HL-60/S4 treated with retinoic acid at 250 ng/mL for 4 days and 3 days (cell line): Measurements from ENCODE around the gene ZXDC.

ENCODE experiments used
- in situ Hi-C: fragments of 300-500 bp; cut with MboI; formaldehyde crosslinking; loops from 2 replicates; pipeline ENCODE4 v1.7.0; 2022; ENCODE audit warnings: low sequenced_read_pairs

Gene ZXDC, protein sequence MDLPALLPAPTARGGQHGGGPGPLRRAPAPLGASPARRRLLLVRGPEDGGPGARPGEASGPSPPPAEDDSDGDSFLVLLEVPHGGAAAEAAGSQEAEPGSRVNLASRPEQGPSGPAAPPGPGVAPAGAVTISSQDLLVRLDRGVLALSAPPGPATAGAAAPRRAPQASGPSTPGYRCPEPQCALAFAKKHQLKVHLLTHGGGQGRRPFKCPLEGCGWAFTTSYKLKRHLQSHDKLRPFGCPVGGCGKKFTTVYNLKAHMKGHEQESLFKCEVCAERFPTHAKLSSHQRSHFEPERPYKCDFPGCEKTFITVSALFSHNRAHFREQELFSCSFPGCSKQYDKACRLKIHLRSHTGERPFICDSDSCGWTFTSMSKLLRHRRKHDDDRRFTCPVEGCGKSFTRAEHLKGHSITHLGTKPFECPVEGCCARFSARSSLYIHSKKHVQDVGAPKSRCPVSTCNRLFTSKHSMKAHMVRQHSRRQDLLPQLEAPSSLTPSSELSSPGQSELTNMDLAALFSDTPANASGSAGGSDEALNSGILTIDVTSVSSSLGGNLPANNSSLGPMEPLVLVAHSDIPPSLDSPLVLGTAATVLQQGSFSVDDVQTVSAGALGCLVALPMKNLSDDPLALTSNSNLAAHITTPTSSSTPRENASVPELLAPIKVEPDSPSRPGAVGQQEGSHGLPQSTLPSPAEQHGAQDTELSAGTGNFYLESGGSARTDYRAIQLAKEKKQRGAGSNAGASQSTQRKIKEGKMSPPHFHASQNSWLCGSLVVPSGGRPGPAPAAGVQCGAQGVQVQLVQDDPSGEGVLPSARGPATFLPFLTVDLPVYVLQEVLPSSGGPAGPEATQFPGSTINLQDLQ

DNA sequence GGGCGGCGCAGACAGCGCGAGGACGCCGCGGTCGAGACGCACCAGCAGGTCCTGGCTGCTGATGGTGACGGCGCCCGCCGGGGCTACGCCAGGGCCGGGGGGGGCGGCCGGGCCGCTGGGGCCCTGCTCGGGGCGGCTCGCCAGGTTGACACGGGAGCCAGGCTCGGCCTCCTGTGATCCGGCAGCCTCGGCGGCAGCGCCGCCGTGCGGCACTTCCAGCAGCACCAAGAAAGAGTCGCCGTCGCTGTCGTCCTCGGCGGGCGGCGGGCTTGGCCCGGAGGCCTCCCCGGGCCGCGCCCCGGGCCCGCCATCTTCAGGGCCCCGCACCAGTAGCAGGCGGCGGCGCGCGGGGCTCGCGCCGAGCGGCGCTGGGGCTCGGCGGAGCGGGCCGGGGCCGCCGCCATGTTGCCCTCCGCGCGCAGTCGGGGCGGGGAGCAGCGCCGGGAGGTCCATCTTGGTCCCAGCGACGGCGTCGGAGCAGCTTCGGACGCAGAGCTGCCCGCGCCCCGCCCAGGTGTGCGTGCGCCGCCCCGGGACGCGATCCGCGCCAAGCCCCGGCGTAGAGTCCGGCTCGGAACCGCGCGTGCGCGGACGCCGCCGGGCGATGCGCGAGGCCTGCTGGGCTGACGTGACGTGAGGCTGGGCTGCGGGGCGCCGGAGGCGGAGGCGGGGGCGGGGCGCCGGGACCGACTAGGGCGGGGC lies at the start of gene ZXDC:
ZXDC (minus strand) TSS at position 479 of the 702 bp plus-strand sequence; CDS start at position 453, 26 bp downstream.
- in situ Hi-C loops, result no loop called here

DNA sequence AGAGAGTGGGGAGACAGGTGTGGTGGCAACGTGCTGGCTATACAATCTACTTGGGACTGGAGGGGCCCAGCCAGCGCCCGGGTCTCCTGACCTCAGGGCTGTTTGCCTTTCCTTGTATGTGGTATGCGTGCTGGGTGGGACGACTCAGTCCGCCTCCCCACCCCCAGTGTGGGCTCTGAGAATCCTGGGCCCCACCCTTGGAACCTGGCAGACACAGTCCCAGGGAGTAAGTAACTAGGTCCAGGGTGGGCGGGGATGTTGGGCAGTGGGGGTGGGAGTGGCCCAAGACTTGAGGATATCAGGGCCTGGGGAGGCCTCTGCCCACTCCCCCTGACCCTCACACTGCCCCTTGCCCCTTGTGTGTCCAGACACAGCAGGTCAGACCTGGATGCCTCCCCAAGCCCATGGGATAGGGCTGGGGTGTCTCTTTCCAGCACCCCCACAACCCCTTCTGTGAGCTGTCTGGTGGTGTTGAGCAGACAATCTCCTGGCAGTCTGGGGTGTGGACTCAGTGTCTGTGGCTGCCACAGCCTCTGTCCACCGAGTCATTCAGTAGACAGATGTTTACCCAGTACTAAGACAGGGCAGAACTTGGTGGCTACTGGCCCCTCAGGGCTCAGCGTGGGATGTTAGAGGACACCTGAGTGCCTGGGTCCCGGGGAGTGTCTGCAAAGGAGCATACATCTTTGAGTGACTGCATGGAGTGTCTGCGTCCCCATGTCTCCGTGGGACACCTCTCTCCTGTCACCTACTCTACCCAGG lies 49.6 kb upstream of the ZXDC start:
- in situ Hi-C loops, result no loop called here

DNA sequence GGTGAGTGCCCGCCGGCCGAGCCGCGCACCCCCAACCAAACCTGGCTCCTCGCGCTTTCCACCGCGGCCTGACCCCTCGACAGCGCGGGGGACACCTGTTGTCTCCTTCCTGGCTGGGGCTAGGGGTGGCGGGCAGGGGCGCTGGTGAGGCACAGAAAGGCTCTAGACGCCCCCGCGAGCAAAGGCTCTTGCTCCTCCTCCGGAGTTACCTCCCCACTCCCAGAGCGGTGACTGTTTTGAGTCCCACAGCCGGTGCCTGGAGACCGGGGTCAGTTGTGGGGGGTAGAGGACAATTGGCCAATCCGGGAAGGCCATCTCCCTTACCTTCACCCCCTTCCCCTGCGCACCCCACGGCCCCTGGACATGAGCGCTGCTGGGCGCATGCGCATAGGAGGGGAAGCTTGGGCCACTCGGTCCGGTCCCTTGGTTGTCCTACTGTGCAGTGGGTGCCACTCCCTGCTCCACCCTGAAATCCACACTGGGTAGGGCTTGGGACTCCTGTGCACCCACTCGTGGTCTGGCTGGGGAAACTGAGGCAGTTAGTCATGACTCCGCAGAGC lies 48.8 kb upstream of the ZXDC start:
- in situ Hi-C loops, result no loop called here

DNA sequence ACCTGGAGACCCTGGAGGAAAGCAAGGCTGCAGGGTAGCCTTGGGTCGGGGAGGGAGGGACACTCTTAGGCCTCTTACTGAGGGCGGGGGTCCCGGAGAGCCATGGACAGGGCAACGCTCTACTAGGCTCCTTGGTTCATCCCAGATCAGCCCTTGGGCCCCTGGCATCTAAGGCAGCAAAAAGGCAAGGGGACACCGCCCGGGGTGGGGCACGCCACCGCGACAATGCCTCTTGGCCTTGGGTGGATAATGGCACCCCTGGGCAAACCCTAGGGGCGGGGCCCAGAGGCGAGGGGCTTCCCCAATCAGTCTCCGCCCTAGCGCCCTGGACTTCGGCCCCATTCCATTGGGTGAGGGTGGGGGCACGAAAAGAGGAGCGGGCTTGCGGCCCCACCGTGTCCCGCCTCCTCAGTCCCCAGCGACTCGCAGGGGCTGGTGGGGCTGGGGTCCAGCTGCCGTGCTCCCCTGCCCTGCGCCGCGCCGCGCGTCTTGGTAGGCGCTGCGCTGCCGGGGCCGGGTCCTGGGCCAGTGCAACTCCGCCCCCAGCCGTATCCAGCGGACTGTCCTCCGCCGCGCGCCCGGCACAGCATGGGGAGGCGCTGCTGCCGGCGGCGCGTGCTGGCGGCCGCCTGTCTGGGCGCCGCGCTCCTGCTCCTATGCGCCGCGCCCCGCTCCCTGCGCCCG lies 48.2 kb upstream of the ZXDC start, which contains the start of gene CHST13:
CHST13 (plus strand) TSS at position 411 of the 684 bp plus-strand sequence; CDS start at position 589, 178 bp downstream.
- in situ Hi-C loops, result no loop called here

DNA sequence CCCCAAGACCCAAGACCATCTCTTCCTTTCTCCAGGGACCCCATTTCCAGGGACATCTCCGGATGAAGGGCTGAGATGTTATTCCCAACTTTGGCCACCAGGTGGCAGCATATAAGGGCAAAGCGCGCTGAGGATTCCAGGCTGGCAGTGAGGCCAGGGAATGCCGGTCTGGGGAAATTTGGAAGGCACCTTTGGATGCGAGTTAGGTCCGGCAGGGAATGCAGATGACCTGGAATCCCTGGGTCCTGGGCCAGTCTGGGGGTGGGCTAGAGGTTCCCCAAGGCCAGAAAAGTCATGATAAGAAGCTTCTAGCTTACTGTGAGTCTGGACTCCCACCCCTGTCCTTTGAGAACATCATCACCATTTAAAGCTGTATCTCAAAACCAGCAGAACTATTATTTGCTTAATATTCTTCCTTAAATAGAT lies 46.7 kb upstream of the ZXDC start:
- in situ Hi-C loops, result no loop called here

DNA sequence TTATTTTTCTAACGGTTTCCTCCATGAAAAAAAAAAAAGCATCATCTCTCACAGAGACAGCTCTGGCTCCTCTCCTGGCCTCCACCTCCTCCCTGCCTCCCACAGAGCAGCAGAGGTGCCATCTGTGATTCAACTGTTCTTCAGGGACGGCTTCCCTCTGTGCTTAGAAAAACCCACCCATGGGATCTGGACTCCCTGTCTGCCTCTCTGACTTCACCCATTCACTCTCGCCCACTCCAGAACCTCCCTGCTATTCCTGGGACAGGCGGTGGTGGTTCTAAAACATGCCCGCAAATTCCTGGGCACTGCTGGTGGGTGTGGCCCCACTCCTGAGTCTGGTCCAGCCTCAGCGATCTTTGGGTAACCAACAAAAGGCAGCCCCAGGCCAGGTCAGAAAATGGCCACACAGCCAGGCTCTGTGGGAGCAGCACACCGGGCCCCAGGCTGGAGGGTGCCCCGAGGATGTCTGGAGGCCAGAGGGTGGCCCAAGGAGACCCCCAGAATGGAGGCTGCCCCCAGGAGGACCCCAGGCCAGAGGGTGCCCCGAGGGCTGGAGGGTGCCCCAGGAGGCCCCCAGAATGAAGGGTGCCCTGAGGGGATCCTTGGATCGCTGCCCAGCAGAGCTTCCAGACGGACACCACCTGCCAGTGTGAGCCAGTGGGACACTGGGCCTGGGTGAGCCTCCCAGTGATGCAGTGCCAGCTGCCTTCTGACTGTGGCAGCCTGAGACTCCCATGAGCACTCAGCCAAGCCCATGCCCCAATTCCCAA lies 45.6 kb upstream of the ZXDC start:
- in situ Hi-C loops, result no loop called here

DNA sequence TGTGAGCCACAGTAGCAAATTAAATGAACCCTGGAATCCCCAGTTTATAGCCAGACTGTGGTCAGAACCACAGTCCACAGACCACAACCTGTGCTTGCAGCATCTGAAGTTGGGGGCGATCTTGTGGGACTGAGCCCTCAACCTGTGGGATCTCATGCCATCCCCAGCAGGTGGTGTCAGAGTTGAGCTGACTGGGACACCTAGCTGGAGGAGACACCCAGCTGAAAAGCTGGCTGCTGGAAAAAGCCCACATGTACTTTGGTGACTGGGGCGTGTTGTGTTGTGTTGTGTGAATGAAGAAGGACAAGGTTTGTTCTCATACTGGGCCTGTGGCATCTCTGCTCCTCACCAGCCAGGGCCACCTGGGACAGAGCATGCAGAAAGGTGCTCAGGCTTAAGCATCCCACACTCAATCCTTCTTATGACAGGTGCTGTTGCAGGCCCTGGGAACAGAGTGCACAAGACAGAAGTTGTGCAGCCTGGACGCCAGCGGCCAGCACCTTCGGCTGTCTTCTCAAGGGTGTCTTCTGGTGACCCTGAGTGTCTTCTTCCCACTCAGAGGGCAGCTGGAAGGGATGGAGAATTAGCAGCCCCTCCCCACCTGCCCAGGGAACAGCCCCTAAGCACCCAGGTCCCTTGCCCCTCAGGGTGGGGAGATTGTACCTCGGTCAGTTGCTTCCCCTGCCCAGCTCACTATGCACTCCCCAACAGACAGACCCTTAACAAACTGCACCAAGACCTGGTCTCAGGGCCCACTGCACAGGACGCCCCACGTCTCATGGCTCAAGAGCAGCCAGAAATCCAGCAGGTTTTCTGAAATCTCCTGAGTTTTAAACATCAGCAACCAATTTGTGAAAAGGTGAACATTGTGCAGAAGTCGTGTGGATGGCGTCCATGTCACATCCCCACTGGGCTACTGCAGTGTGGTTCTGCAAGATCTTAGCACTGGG lies 44.1 kb upstream of the ZXDC start:
- in situ Hi-C loops, result no loop called here

DNA sequence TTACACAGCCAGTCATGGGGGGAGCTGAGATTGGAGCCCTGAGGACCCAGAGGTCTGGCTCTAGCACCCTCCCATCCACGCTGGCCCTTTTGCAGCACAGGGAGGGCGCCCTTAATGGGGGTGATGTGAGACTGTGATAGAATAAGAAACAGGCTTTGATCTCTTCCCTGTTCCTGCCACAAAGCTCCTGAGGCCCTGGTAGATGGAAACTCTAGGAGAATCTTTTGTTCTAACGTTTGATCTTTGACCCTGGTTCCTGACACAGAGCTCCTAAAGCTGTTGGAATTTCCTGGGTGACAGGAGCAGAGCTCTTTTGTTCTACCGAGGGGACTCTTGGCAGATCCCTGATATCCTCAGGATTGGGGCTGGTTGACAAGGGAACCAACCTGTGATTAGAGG lies 43.1 kb upstream of the ZXDC start:
- in situ Hi-C loops, result no loop called here

DNA sequence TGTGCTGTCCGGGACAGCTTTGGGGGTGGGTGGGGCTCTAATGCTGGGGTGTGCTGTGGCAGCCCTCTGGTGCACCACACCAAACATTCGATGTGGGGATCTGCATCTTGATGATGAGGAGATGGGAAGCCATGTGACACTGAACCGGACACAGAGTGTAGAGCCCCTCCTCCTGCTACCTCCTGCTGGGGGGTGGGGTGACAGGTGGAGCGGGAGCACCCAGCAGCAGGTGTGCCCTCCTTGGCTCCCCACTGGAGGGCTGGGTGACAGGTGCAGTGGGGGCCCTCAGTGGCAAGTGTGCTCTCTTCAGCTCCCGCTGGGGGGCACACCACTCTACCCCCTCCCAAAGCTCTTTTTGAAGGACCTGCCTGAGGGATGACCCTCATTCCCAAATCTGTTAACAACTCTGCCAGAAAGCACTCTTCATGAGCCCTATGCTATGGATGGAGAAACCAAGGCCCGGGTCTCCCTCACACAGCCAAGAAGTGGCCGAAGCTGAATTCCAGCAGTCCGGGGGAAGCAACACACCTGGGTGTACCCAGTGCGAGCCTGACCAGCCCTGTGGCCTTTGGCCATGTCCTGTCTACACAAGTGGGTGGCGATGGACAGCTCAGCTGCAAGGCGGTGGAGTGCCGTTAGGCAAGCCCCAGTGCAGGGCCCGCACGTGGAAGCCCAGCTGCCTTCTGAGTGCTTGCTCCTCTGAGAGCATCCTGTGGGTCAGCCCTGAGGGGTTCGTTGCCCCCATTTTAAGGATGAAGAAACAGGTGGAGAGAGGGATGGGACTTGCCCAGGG lies 42.5 kb upstream of the ZXDC start:
- in situ Hi-C loops, result no loop called here

DNA sequence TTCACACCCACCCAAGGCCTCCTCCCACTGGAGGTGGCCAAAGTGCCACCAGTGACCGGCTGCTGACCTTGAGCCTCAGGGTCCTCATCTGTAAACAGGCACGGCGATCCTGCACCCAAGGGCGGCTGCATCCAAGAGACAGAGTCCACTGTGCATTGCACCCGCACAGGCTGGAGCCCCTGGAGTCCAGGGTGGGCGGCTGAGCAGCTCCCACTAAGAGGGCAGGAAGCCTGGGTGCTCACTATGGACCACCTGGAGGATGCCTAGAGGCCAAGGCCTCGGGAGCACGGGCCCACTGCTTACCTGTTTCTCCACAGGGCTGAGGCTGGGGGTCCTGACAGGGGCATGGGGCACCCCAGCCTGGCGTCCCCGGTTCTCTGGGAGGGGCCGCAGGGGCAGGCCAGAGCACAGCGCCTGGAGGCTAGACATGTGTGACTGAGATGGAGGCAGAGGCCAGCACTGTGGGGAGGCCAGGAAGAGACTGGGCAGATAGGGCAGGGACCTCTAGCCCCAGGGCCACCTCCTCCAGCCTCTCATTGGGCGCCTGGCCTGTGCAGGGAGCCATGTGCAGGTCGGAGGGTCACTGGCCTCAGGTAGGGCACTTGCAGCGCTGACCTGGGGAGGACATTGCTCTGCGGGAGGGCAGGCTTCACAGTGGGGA lies 41.7 kb upstream of the ZXDC start, which contains the start of gene UROC1:
UROC1 (minus strand) TSS at position 483 of the 661 bp plus-strand sequence; CDS start at position 429, 54 bp downstream.
- in situ Hi-C loops, result no loop called here

DNA sequence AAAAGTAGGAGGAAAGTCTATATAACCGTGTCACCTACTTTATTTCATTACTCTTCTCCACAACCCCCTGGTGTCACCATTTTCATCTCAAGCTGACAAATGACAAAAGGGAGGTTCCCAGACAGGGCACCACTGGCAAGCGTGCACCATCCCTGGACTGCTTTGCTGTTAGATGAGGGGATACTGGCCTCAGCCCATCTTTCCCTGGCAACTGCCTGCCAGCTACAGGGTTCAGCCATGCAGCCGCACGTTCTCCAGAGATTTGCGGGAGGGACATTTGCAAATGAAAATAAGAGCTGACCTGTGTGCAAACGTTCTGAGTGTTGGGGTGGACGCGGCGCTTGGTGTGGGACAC lies 41.2 kb upstream of the ZXDC start:
- in situ Hi-C loops, result no loop called here

DNA sequence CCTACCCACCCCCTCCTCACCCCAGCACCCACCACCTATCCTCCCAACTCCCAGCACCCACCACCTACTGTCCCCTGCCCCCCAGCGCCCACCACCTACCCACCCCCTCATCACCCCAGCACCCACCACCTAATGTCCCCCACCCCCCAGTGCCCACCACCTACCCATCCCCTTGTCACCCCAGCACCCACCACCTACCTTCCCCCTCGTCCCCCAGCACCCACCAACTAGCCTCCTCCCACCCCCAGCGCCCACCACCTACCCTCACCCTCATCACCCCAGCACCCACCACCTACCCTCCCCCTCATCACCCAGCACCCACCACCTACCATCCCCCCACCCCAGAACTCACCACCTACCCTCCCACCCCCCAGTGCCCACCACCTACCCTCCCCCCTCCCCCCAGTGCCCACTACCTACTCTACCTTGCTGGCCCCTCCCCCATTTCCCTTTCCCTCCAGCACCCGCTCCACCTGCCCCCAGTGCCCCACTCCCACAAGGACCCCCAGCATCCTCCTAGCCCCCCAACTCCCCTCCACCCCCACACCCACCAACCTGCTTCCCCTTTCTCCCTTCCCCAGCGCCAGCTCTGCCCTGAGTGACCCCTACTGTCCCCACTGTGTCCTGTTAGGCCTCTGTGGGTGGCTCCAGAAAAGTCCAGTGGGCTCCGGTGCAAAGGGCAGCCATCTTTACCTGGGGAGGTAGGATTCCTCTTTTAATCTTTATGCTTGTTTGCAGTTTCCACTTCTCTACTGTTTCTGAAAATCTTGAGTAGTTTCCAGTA lies 40.7 kb upstream of the ZXDC start:
- in situ Hi-C loops, result no loop called here

DNA sequence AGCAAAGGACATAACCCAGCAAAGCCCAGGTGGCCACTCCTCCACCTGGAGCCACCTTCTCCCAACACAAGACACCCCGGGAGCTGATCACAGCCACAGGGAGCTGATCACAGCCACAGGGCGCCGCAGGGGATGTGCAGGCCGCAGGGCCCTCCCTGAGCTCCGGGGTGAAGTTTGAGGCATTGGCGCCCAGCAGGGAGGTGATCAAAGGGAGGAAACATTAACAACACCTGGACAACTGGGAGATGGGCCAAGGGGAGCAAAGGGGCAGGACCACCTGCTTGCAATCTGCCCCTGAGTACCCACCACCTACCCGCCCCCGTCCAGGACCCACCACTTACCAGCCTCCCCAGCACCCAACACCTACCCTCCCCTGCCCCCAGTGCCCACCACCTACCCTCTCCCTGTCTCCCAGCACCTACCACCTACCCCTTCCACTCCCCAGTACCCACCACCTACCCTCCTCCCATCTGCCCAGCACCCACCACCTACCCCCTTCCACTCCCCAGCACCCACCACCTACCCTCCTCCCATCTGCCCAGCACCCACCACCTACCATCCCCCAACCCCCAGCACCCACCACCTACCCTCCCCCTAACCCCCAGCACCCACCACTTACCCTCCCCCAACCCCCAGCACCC lies 39.5 kb upstream of the ZXDC start:
- in situ Hi-C loops, result no loop called here

DNA sequence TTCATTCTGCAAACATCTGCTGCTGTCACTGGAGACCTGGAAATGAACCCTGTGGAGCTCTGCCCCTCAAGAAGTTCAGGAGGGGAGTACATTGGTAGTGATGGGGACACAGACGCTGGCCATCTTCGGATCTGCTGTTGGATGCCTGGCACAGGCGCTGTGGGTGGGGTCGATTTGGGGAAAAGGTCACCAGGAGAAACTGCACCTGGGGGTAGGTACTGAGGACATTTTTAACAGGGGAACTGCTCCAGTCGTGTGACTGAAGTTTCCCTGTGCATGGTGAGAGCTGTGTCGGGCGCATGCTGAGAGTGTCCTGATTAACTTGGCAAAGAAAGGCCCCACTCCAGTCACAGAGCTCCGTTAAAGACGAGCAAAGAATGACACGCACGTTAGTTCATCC lies 38.5 kb upstream of the ZXDC start:
- in situ Hi-C loops, result no loop called here
